ENCODE results near the gene PDE4D.

DNA sequence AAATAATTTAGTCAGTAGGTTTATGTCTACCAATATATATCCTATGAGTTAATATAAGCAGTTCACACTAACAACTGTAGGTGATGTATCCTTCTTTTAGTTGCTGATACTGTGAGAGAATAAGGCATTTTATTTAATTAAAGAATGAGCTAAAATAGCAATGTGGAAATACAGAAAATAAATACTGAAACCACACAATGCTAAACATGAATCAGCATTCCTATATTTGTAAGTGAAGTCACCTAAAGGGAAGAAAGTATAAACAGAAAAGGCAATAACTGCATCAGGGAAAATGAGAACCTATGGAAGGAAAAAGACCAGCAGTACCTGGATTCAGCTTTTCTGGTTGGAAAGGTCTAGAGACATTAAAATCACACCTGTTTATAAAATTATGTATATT, 336.0 kb downstream of the PDE4D start:
- TF ChIP-seq YY1 (IDR thresholded peaks at IDR 0.05; ENCODE audit: insufficient read depth, insufficient read length) (no peak), ZNF274 (IDR thresholded peaks at IDR 0.05; ENCODE audit: low read depth, low read length) (no peak), SUZ12 (IDR thresholded peaks at IDR 0.05; ENCODE audit: extremely low read depth, insufficient read depth, insufficient read length) (no peak)

Measured in NT2/D1 (cell line).